HepG2 (cell line): ENCODE data around the gene NME1. TPM values are rescaled to one million over a fixed set of nuclear protein-coding genes. Genes with fewer than 3 reads are reported as not detected.
A peak's percentile ranks its signal among the peaks of the same experiment; 100 is the strongest.

ENCODE experiments used
- ATAC-seq: fragments of 200-7000 bp; cut with Tn5 transposase; 3 replicates; pipeline ENCODE4 v1.9.1; 2020; ENCODE audit warnings: mild to moderate bottlenecking, moderate library complexity
- BruUV-seq: library from RNA; stranded (reverse); fragments of 400-500 nt; replicated peaks from 2 replicates; lab custom pipeline; 2021; lab: Mats Ljungman, UMichigan
- CTCF ChIA-PET: fragments of 300-600 bp; formaldehyde crosslinking; extraction: SDS; loops from one replicate; lab custom pipeline; 2021; ENCODE audit warnings: low total read pairs, inconsistent platforms, low intra/inter-chr PET ratio; lab: Yijun Ruan, JAX
- POLR2A ChIA-PET: fragments of 350-600 bp; sonication (Branson Sonifier 250); formaldehyde crosslinking; loops from one replicate; lab custom pipeline; 2020; ENCODE audit warnings: antibody characterized with exemption, inconsistent platforms; lab: Yijun Ruan, JAX
- DNase-seq: peaks from one replicate; pipeline ENCODE4 v3.0.0-alpha.2; 2015; ENCODE audit warnings: low spot score
- FAIRE-seq: peaks from 3 replicates; lab custom pipeline; 2011; peaks lifted over from hg19 to GRCh38; lab: Jason Lieb, UNC
- H2AFZ ChIP-seq: one replicate; pipeline ENCODE4 v1.6.1; 2011; ENCODE audit warnings: low read length, inconsistent platforms
- H3K27ac ChIP-seq: fragments of 300-600 bp; 3 replicates; pipeline ENCODE4 v1.8.0; 2011; ENCODE audit warnings: mixed run types, mild to moderate bottlenecking, mixed read lengths, low read length, inconsistent platforms; ENCODE audit not compliant: insufficient read depth; ENCODE audit errors: extremely low read length
- H3K27me3 ChIP-seq, 2 experiments: fragments of 200-600 bp in 1 of 2; 2 replicates in 1 of 2; 3 replicates in 1 of 2; pipeline versions ENCODE4 v1.6.0 to v1.8.0; 2011; ENCODE audit warnings: low read length in 2 of 2, mild to moderate bottlenecking in 2 of 2, moderate library complexity in 2 of 2, inconsistent platforms in 1 of 2; ENCODE audit not compliant: insufficient read depth in 2 of 2, control insufficient read depth in 1 of 2
- H3K36me3 ChIP-seq, 2 experiments: fragments of 200-600 bp in 1 of 2; replicated peaks in 1 of 2; 2 replicates in 1 of 2; 3 replicates in 1 of 2; pipeline versions ENCODE4 v1.5.1 to v1.8.0; 2011; ENCODE audit warnings: low read length in 2 of 2, inconsistent platforms in 1 of 2; ENCODE audit not compliant: insufficient read depth in 2 of 2, control insufficient read depth in 1 of 2
- H3K4me1 ChIP-seq: 2 replicates; pipeline ENCODE4 v1.5.1; 2012; ENCODE audit warnings: low read length, inconsistent platforms; ENCODE audit not compliant: insufficient read depth
- H3K4me2 ChIP-seq: 2 replicates; pipeline ENCODE4 v1.6.0; 2011; ENCODE audit warnings: low read depth, low read length, inconsistent platforms
- H3K4me3 ChIP-seq, 3 experiments: fragments of 200-600 bp in 1 of 3; sonication (generic), shearing (Covaris generic) in 1 of 3; replicated peaks in 1 of 3; 2 replicates each; pipeline ENCODE4 v1.5.1; 2011 to 2016; ENCODE audit warnings: low read length in 3 of 3, inconsistent platforms in 2 of 3, low read depth in 2 of 3, mild to moderate bottlenecking in 2 of 3, control low read depth in 1 of 3, mixed read lengths in 1 of 3; ENCODE audit not compliant: insufficient read depth in 1 of 3
- H3K79me2 ChIP-seq: one replicate; pipeline ENCODE4 v1.6.1; 2011; ENCODE audit warnings: low read length, inconsistent platforms; ENCODE audit not compliant: insufficient read depth
- H3K9ac ChIP-seq: 2 replicates; pipeline ENCODE4 v1.6.0; 2011; ENCODE audit warnings: mild to moderate bottlenecking, low read depth, low read length, inconsistent platforms; ENCODE audit not compliant: insufficient read depth
- H3K9me3 ChIP-seq: 2 replicates; pipeline ENCODE4 v1.5.1; 2012; ENCODE audit warnings: mild to moderate bottlenecking, low read length
- H4K20me1 ChIP-seq: 2 replicates; pipeline ENCODE4 v1.6.0; 2011; ENCODE audit warnings: inconsistent platforms, mild to moderate bottlenecking, low read length, moderate library complexity; ENCODE audit not compliant: insufficient read depth
- ATF7 ChIP-seq, 2 experiments: fragments of 450-650 bp in 1 of 2; sonication (generic) in 1 of 2; formaldehyde crosslinking in 1 of 2; IDR thresholded peaks; 2 replicates each; pipeline versions ENCODE4 v1.4.0 to v1.6.1; 2016 to 2020; ENCODE audit warnings: antibody characterized with exemption in 1 of 2, mild to moderate bottlenecking in 1 of 2, missing genetic modification reagents in 1 of 2
- CREB1 ChIP-seq, 2 experiments: fragments of 450-650 bp in 1 of 2; IDR thresholded peaks; 2 replicates each; pipeline ENCODE4 v1.6.1; 2016 to 2017; ENCODE audit warnings: control low read depth in 1 of 2, mild to moderate bottlenecking in 1 of 2, missing compliant biosample characterization in 1 of 2, missing genetic modification characterization in 1 of 2
- DMAP1 ChIP-seq: IDR thresholded peaks from 2 replicates; pipeline ENCODE4 v1.6.1; 2016
- ELF3 ChIP-seq: IDR thresholded peaks from 2 replicates; pipeline ENCODE4 v1.6.1; 2016; ENCODE audit warnings: missing genetic modification reagents, missing compliant biosample characterization
- MAFF ChIP-seq: IDR thresholded peaks from 2 replicates; pipeline ENCODE4 v1.6.1; 2011; ENCODE audit warnings: low read depth, low read length, improper control_type of control experiment
- MAFK ChIP-seq, 2 experiments: IDR thresholded peaks in 1 of 2; conservative IDR thresholded peaks in 1 of 2; 2 replicates each; pipeline ENCODE4 v1.6.1; 2011; ENCODE audit warnings: improper control_type of control experiment in 2 of 2, low read length in 2 of 2
- MYNN ChIP-seq: sonication (generic); formaldehyde crosslinking; IDR thresholded peaks from 2 replicates; pipeline ENCODE4 v1.4.0; 2020; ENCODE audit warnings: mild to moderate bottlenecking, low read depth, missing genetic modification reagents
- RFXANK ChIP-seq: IDR thresholded peaks from 2 replicates; pipeline ENCODE4 v1.6.1; 2016
- ZNF572 ChIP-seq: sonication (generic); formaldehyde crosslinking; IDR thresholded peaks from 2 replicates; pipeline ENCODE4 v1.5.1; 2020; ENCODE audit warnings: mild to moderate bottlenecking, missing genetic modification reagents
- ZSCAN30 ChIP-seq: sonication (generic); formaldehyde crosslinking; IDR thresholded peaks from 2 replicates; pipeline ENCODE4 v1.5.0; 2020; ENCODE audit warnings: mild to moderate bottlenecking, missing genetic modification reagents
- WGBS: methylation state at CpG from one replicate; pipeline ENCODE4 v1.1.6; 2017; ENCODE audit warnings: low lambda C conversion rate; 5-methylcytosine and 5-hydroxymethylcytosine counted together
- in situ Hi-C: cut with HindIII; loops from 2 replicates; pipeline ENCODE4 v1.10.0; 2017; ENCODE audit warnings: low pct_unique_long_range_greater_than_20kb; ENCODE audit not compliant: extremely low pct_ligation_motif_present
- intact Hi-C: fragments of 100-400 bp; cut with micrococcal nuclease; formaldehyde crosslinking; loops from one replicate; pipeline ENCODE4 v1.10.0; 2022; ENCODE audit not compliant: unreplicated experiment
- polyA plus RNA-seq, 8 experiments: library from polyadenylated mRNA; depleted of rRNA in 3 of 8; stranded (reverse) in 7 of 8; unstranded in 1 of 8; fragments of >200 nt; fragmentation: Illumina TruSeq in 4 of 8; extraction: Trizol in 4 of 8; gene quantifications; 2 replicates each; pipeline versions ENCODE4 v1.2.1 to v1.2.3, GENCODE V29; 2011 to 2016; ENCODE audit warnings: low read depth in 4 of 8, missing spikeins in 1 of 8, mixed read lengths in 1 of 8; ENCODE audit not compliant: insufficient read depth in 1 of 8
- total RNA-seq, 5 experiments: library from RNA; depleted of rRNA; stranded (reverse); fragments of >200 nt; fragmentation: Illumina TruSeq; extraction: Trizol; gene quantifications; 2 replicates each; pipeline ENCODE4 v1.2.3, GENCODE V29; 2016; ENCODE audit warnings: low read depth in 1 of 5

The NME1 gene
- total and polyA plus RNA-seq, 2 of the 13 experiments (the other 11 are each of a cell fraction or from before 2014, with no cell fraction given), result 295 to 516 TPM

GRCh38 chr17:51191895-51192294, 38.5 kb downstream of the NME1 start:
- Histone ChIP-seq H3K9ac (no peak overlapping the region), H3K4me2 (no peak overlapping the region), H3K79me2 (no peaks in the 10 kb centered on the region), H3K27me3 (no peaks in the 10 kb centered on the region), H3K9me3 (no peaks in the 10 kb centered on the region), H3K27ac (no peak overlapping the region), H3K4me3 (no peak overlapping the region), H2AFZ (no peak overlapping the region), H3K36me3 (peaks cover 20 to 69% of the 10 kb centered on the region in 2 experiments), H4K20me1 (no peaks in the 10 kb centered on the region), H3K4me1 (no peaks in the 10 kb centered on the region)
- TF ChIP-seq MAFF, result peak; percentile 58
- no peak for TF ChIP-seq ZNF572 (CRISPR knock-in tag)
- peak; percentile 38 to 70; a peak in 3 of 4 replicates for TF ChIP-seq MAFK (conservative IDR thresholded peaks at IDR 0.05 in 1 of 2, IDR thresholded peaks at IDR 0.05 in 1 of 2; ENCODE audit: low read length in 2 of 2)
- no peak for DNase-seq
- no peak for ATAC-seq
- TSS peak; percentile 23 for BruUV-seq
- ChIA-PET CTCF (no interaction called here), POLR2A (no interaction called here)
- intact Hi-C loops, result no loop called here
- in situ Hi-C loops, result no loop called here
- 90% methylated on average over 2 of the region's 2 CpGs for WGBS
- FAIRE-seq, result peak; percentile 12

GRCh38 chr17:51197754-51198153, 44.4 kb downstream of the NME1 start:
- Histone ChIP-seq H3K27ac (no peak overlapping the region), H3K4me1 (no peaks in the 10 kb centered on the region), H3K4me2 (no peak overlapping the region), H3K9ac (no peak overlapping the region), H3K79me2 (no peaks in the 10 kb centered on the region), H3K9me3 (no peaks in the 10 kb centered on the region), H3K27me3 (no peaks in the 10 kb centered on the region), H4K20me1 (no peaks in the 10 kb centered on the region), H2AFZ (no peak overlapping the region), H3K36me3 (peaks cover 27 to 84% of the 10 kb centered on the region in 2 experiments), H3K4me3 (no peak overlapping the region)
- no TSS peak for BruUV-seq
- ATAC-seq (no peak), FAIRE-seq (no peak), DNase-seq (no peak)
- WGBS, result 98% methylated on average over 3 of the region's 4 CpGs
- in situ Hi-C loops, result no loop called here
- ChIA-PET CTCF (no interaction called here), POLR2A (no interaction called here)
- TF ChIP-seq DMAP1 (CRISPR knock-in tag) (no peak), CREB1 (IDR thresholded peaks at IDR 0.05) (peak; percentile 26; the same call in 1 of the 2 replicates), CREB1 (CRISPR knock-in tag; IDR thresholded peaks at IDR 0.05) (no peak), RFXANK (CRISPR knock-in tag) (no peak), ZSCAN30 (CRISPR knock-in tag) (no peak), MYNN (CRISPR knock-in tag) (no peak), ATF7 (IDR thresholded peaks at IDR 0.05) (peak; percentile 92), ATF7 (CRISPR knock-in tag; IDR thresholded peaks at IDR 0.05) (no peak), ELF3 (CRISPR knock-in tag) (no peak)
- intact Hi-C loops, result no loop called here
